A549 treated with CORT108297 at 1 μM for 4 hours (cell line): Measurements from ENCODE around the gene NDRG3. TPM values are rescaled to one million over a fixed set of nuclear protein-coding genes. Genes with fewer than 3 reads are reported as not detected.

Source experiments
- total RNA-seq: library from RNA; stranded (reverse); fragments of 200-300 nt; extraction: Qiagen RNA extraction; gene quantifications from 5 replicates; pipeline ENCODE4 v1.2.3, GENCODE V29; 2022

Gene NDRG3
- 19.9 to 22.3 TPM (median 21.5 TPM) in 5 replicates for total RNA-seq

DNA sequence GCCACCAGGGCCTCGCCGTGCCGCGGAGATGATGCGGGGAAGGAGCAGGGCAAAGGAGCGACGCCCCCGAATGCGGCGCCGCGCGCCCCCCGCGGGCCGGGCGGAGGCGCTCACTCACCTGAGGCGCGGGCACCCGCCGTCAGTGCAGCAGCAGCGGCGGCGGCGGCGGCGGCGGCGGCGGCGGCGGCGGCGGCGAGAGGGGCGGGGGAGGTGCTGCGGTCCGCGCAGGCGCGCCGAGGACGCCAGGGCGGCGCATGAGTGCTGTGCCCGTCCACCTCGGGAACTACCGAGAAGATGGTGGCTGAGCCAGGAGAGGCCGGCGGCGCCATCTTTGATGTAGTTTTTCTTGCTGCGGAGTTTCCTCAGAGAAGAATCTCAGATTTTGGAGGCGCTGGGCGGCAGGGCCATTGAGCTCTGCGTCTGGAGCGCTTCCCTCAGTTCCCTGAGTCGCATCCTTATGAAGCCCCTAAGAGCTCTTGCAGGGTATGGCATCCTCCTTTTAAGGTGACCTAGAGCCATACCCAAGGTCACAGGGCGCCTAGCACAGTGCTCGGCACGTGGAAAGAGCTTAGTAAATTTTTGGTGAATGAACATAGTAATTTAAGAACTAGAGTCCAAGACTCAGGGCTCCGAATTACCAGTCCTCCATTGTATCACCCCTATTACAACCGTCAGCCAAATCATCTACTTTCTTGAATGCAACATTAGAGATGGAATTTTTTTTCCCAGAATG is at the start of gene NDRG3:
Gene NDRG3 (minus strand): TSS at position 164 of the 733 bp plus-strand sequence. CDS start 24,355 bp downstream, outside the sequence.

DNA sequence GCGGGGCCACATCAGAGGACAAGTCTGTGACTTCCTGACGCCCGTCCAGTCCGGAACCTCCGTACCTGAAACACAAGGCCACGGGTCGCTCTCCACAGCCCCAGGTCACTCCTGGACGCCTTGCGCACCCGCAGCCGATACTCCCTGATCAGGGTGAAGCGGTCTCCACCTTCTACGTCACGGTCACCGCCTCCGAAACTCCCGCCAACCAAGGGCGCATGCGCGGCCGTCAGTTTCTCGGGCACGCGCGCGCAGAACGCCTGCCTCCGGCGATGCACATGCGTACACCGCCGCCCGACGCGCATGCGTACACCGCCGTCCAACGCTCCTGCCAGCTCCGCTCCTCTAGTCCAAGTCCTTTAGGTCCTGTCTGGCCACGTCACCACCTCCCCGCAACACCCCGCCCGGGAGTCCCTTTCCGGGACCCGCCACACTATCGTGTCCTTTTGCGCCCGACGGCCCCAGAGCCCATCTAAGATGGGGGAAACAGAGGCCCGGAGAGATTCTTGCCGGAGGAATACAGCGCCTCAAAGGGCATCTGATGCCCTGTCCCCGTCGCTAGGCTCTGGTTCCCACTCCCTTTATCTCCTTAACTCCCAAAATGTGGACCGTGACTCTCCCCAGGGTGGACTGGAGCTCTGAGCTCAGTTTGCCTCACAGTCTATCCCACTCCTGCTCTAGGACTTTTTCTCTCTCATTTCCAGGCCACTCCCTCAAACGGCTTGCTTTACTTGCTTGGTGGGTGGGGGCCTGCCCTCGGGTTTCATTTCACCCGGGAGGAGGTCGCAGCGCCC is 27.9 kb upstream of the NDRG3 start, which contains the start of gene DSN1:
Gene DSN1 (minus strand): TSS at position 167 of the 794 bp plus-strand sequence. CDS start 2,305 bp downstream, outside the sequence.

DNA sequence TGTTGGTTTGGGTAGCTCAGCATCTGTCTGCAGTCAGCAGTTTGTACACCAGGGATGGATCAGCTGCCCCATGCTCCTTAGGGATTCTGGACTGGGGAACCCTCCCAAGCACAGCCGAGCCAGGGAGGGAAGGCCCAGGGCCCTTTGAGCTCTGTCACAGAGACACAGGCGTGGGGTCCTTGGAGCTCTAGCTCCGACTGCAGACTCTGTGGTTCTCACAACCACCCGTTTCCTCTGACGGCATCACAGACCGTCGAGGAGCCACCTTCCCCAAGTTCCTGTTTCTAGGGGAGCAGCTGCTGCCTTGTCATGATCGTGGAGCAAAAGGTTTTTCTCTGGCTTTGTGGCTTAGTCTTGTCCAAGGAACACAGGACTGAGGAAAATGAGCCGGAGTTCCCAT is 99.9 kb downstream of the NDRG3 start, which contains the start of gene SLA2:
Gene SLA2 (minus strand): TSS at position 199 of the 400 bp plus-strand sequence. CDS start 4,861 bp downstream, outside the sequence.

DNA sequence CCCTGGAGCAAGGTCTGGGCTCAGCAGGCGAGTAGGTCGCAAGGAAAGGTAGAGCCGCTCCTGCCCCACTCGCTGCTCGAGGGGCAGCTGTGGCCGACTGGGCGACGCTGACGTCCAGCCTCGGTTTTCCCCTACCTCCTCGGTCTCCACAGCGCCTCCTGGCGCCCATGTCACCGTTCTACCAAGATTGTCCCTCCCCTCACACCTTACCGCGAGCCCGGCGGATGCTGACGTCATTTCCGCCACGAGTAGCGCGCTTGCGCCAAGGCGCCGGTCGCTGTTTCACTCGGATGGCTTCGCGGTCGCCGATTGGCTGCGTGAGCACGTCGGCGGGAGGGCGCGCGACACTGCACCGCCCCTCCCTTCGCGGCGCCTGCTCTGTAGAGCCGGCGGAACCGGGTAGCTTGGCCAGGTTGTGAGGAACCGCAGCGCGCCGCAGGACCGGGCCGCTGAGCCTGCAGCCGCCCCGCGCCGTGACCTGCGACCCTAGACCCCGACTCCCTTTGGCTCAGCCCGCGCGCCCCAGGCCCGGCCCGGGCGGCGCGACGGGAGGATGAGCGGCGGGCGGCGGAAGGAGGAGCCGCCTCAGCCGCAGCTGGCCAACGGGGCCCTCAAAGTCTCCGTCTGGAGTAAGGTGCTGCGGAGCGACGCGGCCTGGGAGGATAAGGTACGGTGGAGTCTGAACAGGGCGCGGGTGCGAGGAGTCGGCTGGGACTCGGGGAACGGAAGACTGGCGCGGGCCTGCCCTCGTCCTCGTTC is 140.3 kb downstream of the NDRG3 start, which contains the start of gene RAB5IF:
Gene RAB5IF (plus strand): TSS at position 381 of the 759 bp plus-strand sequence. CDS start 173 bp downstream, at position 554.

Other genes starting within 250 kb of the NDRG3 start
- gene MYL9, start 204.6 kb downstream of the NDRG3 start, total RNA-seq: 17.0 to 27.2 TPM (median 20.2 TPM) in 5 replicates
- 4.1 to 5.4 TPM (median 4.9 TPM) in 5 replicates for gene TGIF2, start 172.5 kb downstream of the NDRG3 start, total RNA-seq
- 199 to 303 TPM (median 280 TPM) in 5 replicates for gene RAB5IF, start 140.3 kb downstream of the NDRG3 start, total RNA-seq
- not detected in 5 replicates for gene SLA2, start 99.9 kb downstream of the NDRG3 start, total RNA-seq
- gene DSN1, start 27.7 kb upstream of the NDRG3 start, total RNA-seq: 23.1 to 31.0 TPM (median 24.7 TPM) in 5 replicates
- 0.07 TPM in 1 of 5 replicates, not detected in the others for gene TLDC2, start 130.0 kb upstream of the NDRG3 start, total RNA-seq
- 6.3 to 7.4 TPM (median 6.8 TPM) in 5 replicates for gene SAMHD1, start 205.6 kb upstream of the NDRG3 start, total RNA-seq